ENCODE results near the gene SPIRE1.

DNA sequence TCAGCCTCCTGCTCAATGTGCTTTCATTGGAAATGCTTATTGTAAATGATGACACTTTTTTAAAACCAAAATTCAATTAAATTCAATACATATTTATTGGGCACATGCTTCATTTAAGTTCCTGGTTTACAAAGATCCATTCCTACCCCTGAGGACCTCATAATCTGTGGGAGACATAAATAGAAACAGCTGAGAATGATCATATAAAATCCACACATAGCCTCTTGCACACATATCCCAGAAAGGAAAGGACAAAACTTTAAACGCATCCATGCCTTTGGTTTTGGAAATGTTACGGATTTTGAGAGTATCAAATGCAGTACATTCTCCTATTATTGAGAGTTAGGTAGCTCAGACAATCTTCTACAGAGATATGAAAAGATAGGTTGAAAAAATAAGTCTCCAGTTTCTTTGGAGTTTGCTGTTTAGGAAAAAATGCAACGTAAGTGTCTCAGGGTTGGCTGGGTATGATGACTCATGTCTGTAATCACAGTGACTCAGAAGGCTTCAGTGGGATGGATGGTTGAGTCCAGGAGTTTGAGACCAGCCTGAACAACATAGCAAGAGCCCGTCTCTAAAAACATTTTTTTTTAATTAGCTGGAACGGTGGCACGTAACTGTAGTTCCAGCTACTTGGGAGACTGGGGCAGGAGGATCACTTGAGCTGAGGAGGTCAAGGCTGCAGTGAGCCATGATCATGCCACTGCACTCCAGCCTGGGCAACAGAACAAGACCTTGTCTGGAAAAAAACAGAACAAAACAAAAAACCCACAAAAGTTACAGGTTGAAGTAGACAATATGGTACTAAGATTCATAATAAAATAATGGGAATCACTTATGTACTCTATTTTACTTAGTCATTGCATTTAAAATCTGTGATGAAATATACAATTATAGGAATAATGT, 254.1 kb downstream of the SPIRE1 start:
- TF ChIP-seq EP300 (IDR thresholded peaks at IDR 0.05) (no peak), CTCF (IDR thresholded peaks at IDR 0.05) (no peak), POLR2AphosphoS5 (IDR thresholded peaks at IDR 0.05) (no peak), POLR2A (IDR thresholded peaks at IDR 0.05) (no peak)
